ENCODE measurements around the gene NAV2.

The NAV2 gene

DNA sequence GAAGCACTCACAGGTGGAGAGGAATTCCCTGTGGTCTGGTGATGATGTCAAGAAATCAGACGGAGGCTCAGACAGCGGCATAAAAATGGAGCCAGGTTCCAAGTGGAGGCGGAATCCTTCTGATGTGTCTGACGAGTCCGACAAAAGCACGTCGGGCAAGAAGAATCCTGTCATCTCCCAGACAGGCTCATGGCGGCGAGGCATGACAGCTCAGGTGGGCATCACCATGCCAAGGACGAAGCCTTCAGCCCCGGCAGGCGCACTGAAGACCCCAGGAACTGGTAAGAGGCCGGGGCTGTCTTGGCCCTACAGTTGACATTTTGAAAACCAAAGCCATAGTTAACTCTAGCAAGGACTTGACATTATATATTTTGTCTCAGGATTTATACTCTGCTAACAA lies 331.4 kb downstream of the NAV2 start:
- no peak overlapping the region for H3K4me3 ChIP-seq (ENCODE audit: low read depth, low read length)
- TF ChIP-seq, protein P1, sequence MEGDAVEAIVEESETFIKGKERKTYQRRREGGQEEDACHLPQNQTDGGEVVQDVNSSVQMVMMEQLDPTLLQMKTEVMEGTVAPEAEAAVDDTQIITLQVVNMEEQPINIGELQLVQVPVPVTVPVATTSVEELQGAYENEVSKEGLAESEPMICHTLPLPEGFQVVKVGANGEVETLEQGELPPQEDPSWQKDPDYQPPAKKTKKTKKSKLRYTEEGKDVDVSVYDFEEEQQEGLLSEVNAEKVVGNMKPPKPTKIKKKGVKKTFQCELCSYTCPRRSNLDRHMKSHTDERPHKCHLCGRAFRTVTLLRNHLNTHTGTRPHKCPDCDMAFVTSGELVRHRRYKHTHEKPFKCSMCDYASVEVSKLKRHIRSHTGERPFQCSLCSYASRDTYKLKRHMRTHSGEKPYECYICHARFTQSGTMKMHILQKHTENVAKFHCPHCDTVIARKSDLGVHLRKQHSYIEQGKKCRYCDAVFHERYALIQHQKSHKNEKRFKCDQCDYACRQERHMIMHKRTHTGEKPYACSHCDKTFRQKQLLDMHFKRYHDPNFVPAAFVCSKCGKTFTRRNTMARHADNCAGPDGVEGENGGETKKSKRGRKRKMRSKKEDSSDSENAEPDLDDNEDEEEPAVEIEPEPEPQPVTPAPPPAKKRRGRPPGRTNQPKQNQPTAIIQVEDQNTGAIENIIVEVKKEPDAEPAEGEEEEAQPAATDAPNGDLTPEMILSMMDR (conservative IDR thresholded peaks at IDR 0.05; ENCODE audit: low read depth, low read length): no peak
- no peak for DNase-seq (ENCODE audit: low read depth)

GRCh38 chr11:20045098-20045688 lies 332.6 kb downstream of the NAV2 start:
- DNase-seq (ENCODE audit: low read depth): no peak
- TF ChIP-seq, protein P1 (conservative IDR thresholded peaks at IDR 0.05; ENCODE audit: low read depth, low read length): no peak

GRCh38 chr11:20046416-20046815 lies 333.8 kb downstream of the NAV2 start:
- DNase-seq (ENCODE audit: low read depth): no peak
- TF ChIP-seq, protein P1 (conservative IDR thresholded peaks at IDR 0.05; ENCODE audit: low read depth, low read length): no peak
- H3K4me3 ChIP-seq (ENCODE audit: low read depth, low read length): no peak overlapping the region

More at GRCh38 chr11:20045098-20045688, 332.6 kb downstream of the NAV2 start:
- H3K4me3 ChIP-seq (ENCODE audit: low read depth, low read length): no peak overlapping the region

DNA sequence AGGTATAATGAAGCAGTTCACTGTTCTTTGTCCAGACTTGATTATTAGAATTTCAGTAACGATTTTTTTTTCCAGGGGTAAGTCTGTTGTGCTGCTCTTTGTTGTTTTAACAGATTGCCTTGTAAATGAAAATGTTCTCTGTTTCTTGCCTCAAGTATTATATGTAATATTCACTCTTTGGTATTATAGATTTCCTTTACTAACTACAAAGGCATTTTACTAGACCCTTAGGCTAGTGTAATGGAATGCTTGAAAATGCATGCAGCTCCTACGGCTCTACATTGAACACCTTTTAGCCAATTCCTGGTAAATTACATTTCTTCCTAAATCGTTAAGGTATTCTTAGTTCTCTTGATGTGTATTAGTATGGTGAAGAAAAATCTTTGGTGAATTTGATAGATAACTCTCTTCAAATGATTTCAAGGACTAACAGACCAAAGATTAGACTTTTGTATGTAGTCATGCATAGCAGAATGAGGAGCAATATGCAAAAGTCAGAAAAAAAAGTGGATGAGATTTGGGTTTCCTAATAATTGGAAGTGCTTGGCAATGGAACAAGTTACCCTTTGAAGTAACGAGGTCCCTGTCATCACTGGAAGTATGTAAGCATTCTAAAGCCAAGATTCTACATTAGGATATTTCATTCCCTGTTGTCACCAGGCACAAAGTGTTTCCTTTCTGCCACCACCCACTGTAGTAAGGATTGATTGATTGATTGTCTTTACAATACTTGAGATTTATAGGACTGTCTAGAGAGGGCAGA lies 334.6 kb downstream of the NAV2 start:
- TF ChIP-seq, protein P1 (conservative IDR thresholded peaks at IDR 0.05; ENCODE audit: low read depth, low read length): no peak
- H3K4me3 ChIP-seq (ENCODE audit: low read depth, low read length): no peak overlapping the region
- no peak for DNase-seq (ENCODE audit: low read depth)

- no peak for DNase-seq (ENCODE audit: low read depth)
- no peak overlapping the region for H3K4me3 ChIP-seq (ENCODE audit: low read depth, low read length)
- TF ChIP-seq, protein P1 (conservative IDR thresholded peaks at IDR 0.05; ENCODE audit: low read depth, low read length): no peak
These were observed 335.1 kb downstream of the NAV2 start for GRCh38 chr11:20047769-20048154.

DNA sequence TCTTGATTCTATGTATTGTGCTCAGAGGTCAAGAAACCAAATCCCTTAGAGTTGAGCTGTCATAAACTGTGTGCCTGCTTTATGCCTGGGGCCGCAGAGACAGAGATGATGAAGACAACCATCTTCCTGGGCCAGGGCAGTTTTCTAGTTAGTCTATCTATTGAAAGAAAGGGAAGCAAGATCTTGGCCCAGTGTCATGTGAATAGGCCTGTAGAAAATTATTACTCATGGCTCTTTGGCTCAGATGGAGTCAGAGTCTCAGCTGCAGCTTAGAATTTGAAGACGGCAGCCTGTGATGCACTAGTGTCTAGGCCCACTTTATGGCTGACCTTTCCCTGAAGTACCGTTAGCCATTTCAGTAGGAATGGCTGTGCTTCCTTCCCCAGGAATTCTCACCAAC lies 335.6 kb downstream of the NAV2 start:
- TF ChIP-seq, protein P1 (conservative IDR thresholded peaks at IDR 0.05; ENCODE audit: low read depth, low read length): no peak
- DNase-seq (ENCODE audit: low read depth): no peak
- H3K4me3 ChIP-seq (ENCODE audit: low read depth, low read length): no peak overlapping the region

- no peak overlapping the region for H3K4me3 ChIP-seq (ENCODE audit: low read depth, low read length)
- DNase-seq (ENCODE audit: low read depth): no peak
- TF ChIP-seq, protein P1 (conservative IDR thresholded peaks at IDR 0.05; ENCODE audit: low read depth, low read length): no peak
These were observed 336.1 kb downstream of the NAV2 start for GRCh38 chr11:20048707-20049106.
